ENCODE results near the gene DCTN5.
A peak's percentile ranks its signal among the peaks of the same experiment; 100 is the strongest.
"Not testable (repeated sequence)": the region's sequence is repeated elsewhere in the genome, so short reads cannot be mapped to it uniquely, and the experiment has no call there.

DCTN5 gene

GRCh38 chr16:23640931-23641765, at the start of gene DCTN5, which contains the start of gene PALB2:
Gene DCTN5 (plus strand): TSS chr16:23641466. CDS start chr16:23641543, 77 bp downstream.
Gene PALB2 (minus strand): TSS chr16:23641310. CDS start chr16:23641157, 153 bp downstream.
- peak; percentile 73 for DNase-seq (ENCODE audit: low read depth)

- no peak for DNase-seq (ENCODE audit: low read depth)
Measured at GRCh38 chr16:23594186-23594585, 47.1 kb upstream of the DCTN5 start.

GRCh38 chr16:23595246-23595950, 45.9 kb upstream of the DCTN5 start:
- DNase-seq (ENCODE audit: low read depth), result no peak

DNA sequence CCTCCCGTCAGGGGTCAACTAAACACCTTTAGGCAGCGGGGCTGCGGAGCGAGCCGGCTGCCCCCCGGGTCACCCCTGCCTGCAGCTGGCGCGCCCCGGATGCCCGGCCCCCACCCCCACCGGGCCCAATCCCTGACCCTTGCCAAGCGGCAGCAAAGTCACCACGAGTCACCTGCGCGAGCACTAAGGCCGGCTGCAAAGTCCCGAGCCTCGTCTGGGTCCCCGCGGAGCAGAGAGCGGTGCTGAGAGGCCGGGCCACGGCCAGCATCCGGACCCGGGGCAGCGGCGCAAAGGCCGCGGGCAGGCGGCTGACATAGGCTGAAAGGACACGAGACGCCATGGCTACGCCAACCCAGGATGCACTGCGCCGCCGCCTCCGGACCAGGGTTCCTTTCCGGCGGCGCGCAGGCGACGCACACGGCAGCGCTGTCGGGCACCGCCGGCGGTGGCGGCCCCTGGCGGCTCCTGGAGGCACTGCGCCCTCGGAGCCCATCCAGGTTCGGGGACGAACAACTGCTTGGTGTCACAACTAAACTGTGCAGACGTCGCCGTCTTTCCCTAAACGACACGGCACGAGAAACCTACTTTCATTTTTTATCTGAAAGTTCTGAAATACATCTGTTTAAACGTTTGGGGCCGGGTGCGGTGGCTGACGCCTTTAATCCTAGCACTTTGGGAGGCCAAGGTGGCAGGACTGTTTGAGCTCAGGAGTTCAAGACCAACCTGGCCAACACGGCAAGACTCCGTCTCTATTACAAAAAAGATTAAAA, 45.1 kb upstream of the DCTN5 start, which contains the start of gene NDUFAB1:
Gene NDUFAB1 (minus strand): TSS at position 366 of the 770 bp plus-strand sequence. CDS start 26 bp downstream, at position 340.
- DNase-seq (ENCODE audit: low read depth), result peak; percentile 87

DNA sequence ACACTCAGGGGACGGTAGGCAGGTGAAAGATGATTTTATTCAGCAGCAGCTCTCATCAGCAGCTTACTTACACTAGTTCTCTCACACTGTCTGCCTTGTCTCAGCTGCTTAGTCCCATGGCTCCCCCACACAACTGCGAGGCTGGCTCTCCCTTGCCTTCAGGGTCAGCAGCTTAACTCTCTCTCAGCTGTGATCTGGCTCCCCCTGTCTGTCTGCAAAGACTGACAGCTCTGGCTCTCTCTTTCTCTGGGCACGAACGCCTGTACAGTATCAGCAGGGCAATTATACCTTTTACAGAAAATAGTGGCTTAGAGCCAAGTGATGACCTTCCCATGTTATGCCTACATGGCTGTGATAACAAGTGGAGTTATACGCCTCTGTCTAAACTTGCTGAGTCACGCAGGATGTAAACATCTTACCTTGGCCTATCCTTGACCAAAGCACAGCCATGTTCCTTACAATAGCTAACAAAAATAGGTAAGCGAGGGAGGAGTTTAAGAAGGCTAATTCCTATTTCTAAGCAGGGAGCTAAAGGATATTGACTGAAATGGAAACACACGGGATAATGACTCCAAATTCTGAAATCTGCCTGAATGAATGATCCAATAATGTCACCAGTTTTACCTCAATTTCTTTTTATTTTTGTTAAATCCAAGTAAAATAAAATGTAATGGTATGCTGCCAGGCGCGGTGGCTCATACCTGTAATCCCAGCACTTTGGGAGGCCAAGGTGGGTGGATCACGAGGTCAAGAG, 44.1 kb upstream of the DCTN5 start:
- DNase-seq (ENCODE audit: low read depth), result no peak

DNA sequence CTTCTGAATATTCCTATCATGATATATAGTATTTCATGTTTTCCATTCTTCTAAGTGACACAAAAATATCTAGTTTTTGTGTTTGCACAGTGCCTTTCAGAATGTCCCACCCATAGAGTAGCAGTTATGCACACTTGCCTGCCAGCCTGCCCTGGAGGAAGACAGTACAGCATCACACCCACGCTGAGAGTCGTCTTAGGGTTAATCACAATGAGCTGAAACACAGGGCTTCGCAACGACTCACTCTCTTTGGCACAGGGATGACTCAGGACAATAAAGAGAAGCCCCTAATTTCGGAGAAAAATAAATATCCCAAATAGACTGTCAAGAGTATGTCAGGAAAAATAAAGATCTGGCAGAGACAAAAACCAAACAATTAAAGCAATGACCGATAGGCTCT, 33.5 kb upstream of the DCTN5 start:
- DNase-seq (ENCODE audit: low read depth), result no peak

GRCh38 chr16:23608194-23608593, 33.1 kb upstream of the DCTN5 start:
- DNase-seq (ENCODE audit: low read depth), result no peak

DNA sequence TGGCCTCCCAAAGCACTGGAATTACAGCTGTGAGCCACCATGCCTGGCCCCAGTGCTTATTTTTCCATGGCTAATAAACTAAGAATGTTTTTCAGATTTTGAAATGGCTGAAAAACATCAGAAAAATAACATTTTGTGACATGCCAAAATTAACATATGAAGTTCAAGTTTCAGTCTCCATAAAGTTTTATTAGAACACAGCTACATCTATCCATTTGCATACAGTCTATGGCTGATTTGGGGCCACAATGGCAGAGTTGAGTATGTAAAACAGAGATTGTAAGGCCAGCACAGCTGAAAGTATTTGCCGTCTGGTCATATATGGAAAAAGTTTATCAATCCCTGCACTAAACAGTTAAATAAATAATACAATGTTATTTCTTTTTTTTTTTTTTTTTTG, 31.3 kb upstream of the DCTN5 start:
- no peak for DNase-seq (ENCODE audit: low read depth)

DNA sequence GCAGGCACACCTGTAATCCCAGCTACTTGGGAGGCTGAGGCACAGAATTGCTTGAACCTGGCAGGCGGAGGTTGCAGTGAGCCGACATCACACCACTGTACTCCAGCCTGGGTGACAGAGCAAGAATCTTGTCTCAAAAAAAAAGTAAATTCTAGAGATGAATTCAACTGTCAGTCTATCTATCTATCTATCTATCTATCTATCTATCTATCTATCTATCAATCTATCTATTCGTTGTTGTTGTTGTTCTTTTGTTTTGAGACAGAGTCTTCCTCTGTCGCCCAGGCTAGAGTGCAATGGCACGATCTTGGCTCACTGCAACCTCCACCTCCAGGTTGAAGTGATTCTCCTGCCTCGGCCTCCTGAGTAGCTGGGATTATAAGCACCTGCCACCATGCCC, 30.4 kb upstream of the DCTN5 start:
- not testable (repeated sequence) for DNase-seq (ENCODE audit: low read depth)

DNA sequence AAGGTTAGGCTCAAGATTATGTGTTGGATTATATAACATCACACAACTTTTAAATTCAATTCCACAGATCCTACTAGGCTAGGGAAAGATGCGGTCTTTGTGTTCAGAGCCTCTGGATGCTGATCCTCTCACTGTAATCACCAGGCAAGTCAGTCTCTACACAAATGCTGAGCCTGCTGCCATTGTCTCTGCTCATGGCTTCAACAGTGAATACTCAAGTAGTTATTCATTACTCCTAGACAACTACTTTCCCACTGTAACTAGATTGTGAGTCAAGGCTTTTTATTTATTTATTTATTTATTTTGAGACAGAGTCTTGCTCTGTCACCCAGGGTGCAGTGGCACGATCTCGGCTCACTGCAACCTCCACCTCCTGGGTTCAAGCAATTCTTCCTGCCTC, 29.3 kb upstream of the DCTN5 start:
- DNase-seq (ENCODE audit: low read depth), result no peak

GRCh38 chr16:23615805-23616204, 25.5 kb upstream of the DCTN5 start:
- no peak for DNase-seq (ENCODE audit: low read depth)

DNA sequence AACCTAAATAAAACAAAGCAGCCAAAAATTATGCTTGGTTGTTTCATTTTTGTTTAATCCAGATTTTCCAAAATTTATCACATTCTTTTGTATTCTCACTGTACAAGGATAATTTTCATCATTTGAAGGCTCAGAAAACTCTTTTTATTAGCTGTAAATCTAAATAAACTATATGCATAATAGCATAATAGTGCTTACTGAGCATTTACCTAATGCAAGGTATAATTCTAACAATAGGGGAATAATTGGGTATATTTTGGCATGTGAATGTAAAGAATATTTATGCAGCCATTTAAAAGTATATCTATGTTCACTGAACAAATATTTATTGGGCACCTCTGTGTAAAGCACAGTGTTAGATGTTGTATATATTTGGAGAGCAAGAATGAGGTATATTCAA, 17.2 kb upstream of the DCTN5 start:
- no peak for DNase-seq (ENCODE audit: low read depth)

GRCh38 chr16:23629516-23629915, 11.8 kb upstream of the DCTN5 start:
- no peak for DNase-seq (ENCODE audit: low read depth)

DNA sequence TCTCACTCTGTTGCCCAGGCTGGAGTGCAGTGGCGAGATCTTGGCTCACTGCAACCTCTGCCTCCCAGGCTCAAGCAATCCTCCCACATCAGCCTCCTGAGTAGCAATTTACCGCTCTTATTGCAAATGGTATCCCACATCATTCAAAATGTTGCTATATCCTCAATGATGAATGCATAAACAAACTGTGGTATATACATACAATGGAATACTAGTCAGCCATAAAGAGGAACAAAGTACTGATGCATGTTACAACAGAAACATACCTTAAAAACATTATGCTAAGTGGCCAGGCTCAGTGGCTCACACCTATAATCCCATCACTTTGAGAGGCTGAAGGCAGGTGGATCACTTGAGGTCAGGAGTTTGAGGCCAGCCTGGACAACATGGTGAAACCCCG, 9.4 kb upstream of the DCTN5 start:
- not testable (repeated sequence) for DNase-seq (ENCODE audit: low read depth)

- DNase-seq (ENCODE audit: low read depth), result no peak
Measured at GRCh38 chr16:23634461-23635036, 6.7 kb upstream of the DCTN5 start.

GRCh38 chr16:23635958-23636357, 5.3 kb upstream of the DCTN5 start:
- DNase-seq (ENCODE audit: low read depth), result no peak

DNA sequence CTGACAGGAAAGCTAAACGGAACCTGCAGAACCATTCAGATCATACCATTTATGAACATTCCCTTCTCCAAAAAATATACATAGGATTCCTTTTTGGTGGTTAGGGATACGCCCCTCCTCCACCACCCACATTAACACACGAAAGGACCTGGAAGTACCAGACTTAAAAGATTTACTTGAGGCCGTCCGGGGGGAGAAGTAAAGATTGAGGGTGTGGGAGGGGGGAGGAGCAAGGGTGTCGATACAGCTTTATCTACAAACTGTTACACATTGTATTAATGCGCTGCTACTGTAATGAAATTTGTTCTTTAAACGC, 693 bp upstream of the DCTN5 start:
- DNase-seq (ENCODE audit: low read depth), result no peak

DNA sequence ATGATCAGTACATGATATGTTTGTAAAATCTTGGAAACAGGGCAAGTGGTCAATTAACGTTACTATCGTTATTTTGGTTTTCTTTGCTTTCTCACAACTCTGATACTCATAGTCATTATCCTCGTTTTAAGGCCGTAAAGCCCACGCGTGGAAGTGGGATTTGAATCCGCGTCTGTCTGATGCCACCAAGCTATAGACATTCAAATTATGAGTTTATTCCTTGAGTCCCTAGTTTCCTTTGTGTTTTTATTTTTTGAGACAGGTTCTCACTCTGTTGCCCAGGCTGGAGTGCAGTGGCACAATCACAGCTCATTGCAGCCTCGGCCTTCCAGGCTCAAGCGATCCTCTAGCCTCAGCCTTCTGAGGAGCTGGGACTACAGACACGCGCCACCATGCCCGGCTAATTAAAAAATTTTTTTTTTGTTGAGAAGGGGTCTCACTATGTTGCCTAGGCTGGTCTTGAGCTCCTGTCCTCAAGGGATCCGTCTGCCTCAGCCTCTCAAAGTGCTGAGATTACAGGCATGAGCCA, 1.0 kb downstream of the DCTN5 start:
- DNase-seq (ENCODE audit: low read depth), result no peak

DNA sequence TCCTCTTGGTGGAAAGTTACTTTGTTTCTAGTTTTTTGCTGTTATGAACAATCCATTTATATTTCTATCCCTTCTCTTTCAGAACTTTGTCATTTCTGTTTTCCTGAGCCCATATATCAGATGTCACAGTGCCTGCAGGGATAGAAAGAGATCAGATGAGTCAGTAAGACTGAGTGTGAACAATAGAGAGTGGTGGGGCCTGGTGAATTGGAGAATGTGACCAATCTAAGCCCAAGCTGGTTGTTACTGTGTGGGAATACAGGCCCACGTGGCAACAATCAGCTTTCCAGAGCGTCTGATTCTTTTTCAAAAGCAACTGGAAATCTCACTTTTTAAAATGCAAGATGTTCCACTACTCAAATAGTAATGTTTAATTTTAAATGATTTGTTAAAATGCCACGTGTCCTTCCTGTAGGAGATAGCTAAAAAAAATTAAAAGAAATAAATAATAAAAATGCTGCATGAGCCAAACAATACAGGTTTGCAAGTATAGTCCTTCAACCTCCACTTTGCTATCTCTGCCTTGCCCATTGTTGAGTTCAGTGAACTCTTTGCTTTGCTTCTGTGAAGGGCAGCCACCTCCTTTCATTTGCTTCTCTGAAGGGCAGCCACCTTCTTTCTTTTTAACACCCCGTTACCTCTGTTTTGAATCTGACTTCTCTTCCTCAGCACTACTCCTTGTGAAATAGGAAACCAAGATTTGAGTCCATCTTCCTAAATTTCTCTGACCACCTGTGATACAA, 9.6 kb downstream of the DCTN5 start:
- no peak for DNase-seq (ENCODE audit: low read depth)

DNA sequence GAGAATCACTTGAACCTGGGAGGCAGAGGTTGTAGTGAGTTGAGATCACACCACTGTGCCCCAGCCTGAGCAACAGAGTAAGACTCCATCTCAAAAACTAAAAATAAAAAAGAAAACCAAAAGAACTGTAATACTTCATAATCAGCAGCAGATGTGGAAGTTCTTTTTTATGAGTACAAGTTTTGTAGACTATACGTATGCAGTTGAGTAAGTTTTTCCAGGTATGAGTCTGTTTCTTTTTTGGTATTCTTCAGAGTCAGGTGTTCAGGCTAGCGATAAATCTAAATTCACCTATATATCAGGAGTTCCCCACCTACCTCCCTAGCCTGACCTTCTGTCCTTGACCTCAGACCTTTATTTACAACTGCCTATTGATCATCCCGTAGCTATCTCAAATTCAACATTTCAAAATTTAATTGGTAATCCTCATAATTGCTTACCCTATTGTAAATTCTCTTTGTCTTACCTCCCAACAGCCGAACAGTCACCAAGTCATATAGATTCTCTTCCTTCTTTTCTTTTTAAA, 10.7 kb downstream of the DCTN5 start:
- DNase-seq (ENCODE audit: low read depth), result no peak
